Brain microvascular endothelial cell (primary cell): Measurements from ENCODE around the gene GSG1L.
"Not testable (repeated sequence)": the region's sequence is repeated elsewhere in the genome, so short reads cannot be mapped to it uniquely, and the experiment has no call there.

ENCODE experiments used
- DNase-seq: peaks from one replicate; pipeline ENCODE4 v3.0.0-alpha.2; 2020
- H3K27ac ChIP-seq: fragments of 250-450 bp; sonication (Bioruptor Pico); 2 replicates; pipeline ENCODE4 v1.5.1; 2020; ENCODE audit warnings: mild to moderate bottlenecking, moderate library complexity
- H3K27me3 ChIP-seq: fragments of 250-450 bp; sonication (Bioruptor Pico); replicated peaks from 2 replicates; pipeline ENCODE4 v1.5.1; 2020; ENCODE audit warnings: mild to moderate bottlenecking
- H3K36me3 ChIP-seq: fragments of 250-450 bp; sonication (Bioruptor Pico); replicated peaks from 2 replicates; pipeline ENCODE4 v1.5.1; 2020; ENCODE audit warnings: mild to moderate bottlenecking
- H3K4me3 ChIP-seq: 2 replicates; pipeline ENCODE4 v1.5.1; 2011; ENCODE audit warnings: low read depth, mild to moderate bottlenecking, control low read depth, low read length, moderate library complexity
- in situ Hi-C: cut with HindIII; loops from 2 replicates; pipeline ENCODE4 v1.10.0; 2017; ENCODE audit warnings: low sequenced_read_pairs, low pct_ligation_motif_present
- TF ChIP-seq, protein P1 (sequence below): IDR thresholded peaks from 2 replicates; pipeline ENCODE4 v1.5.1; 2011; ENCODE audit warnings: low read depth, mild to moderate bottlenecking, moderate library complexity, low read length, control low read depth, inconsistent platforms; ENCODE audit errors: missing control alignments

The GSG1L gene

GRCh38 chr16:27892879-27893278, 170.6 kb downstream of the GSG1L start:
- no peaks in the 10 kb centered on the region for H3K27me3 ChIP-seq
- no peak for DNase-seq
- in situ Hi-C loops = no loop called here
- H3K36me3 ChIP-seq = no peaks in the 10 kb centered on the region
- H3K27ac ChIP-seq = no peak overlapping the region
- TF ChIP-seq, protein P1, sequence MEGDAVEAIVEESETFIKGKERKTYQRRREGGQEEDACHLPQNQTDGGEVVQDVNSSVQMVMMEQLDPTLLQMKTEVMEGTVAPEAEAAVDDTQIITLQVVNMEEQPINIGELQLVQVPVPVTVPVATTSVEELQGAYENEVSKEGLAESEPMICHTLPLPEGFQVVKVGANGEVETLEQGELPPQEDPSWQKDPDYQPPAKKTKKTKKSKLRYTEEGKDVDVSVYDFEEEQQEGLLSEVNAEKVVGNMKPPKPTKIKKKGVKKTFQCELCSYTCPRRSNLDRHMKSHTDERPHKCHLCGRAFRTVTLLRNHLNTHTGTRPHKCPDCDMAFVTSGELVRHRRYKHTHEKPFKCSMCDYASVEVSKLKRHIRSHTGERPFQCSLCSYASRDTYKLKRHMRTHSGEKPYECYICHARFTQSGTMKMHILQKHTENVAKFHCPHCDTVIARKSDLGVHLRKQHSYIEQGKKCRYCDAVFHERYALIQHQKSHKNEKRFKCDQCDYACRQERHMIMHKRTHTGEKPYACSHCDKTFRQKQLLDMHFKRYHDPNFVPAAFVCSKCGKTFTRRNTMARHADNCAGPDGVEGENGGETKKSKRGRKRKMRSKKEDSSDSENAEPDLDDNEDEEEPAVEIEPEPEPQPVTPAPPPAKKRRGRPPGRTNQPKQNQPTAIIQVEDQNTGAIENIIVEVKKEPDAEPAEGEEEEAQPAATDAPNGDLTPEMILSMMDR = no peak
- no peak overlapping the region for H3K4me3 ChIP-seq

DNA sequence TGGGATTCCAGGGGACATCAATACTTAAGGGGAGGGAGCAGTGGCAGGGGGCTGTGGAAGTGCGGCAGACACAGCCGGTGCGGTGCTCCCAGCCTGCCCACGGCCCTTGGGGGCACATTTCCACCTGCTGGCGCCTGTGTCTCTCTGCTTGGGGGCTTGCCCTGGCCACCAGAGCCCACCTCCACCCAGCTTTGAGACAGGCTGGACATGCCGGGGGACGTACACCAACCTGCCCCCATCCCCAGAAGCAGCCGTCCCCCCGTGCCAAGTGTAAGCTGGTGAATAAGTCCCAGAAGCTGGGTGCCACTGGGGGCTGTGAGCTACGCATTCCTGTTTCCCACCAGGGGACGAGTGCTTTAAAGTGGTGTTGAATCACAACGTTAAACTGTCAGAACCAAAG, 172.6 kb downstream of the GSG1L start:
- in situ Hi-C loops = no loop called here
- no peaks in the 10 kb centered on the region for H3K27me3 ChIP-seq

DNA sequence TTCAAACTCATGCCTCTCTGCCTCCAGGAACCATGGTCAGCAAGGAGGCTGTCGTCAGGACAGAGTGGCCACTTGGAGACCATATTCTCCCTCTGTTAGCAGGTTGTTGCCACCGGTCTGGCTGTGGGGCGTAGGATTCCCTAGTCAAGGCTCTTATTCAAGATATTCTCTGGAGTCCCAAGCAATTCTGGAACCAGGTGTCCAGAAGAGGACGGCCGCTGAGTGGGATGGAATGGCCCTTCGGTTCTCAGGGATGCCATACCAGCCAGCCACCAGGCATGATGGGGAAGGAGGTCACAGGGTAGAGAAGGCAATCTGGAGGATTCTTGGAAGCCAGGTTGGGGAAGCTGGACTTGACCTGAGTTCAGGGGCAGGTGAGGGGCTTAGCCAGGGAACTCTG, 173.5 kb downstream of the GSG1L start:
- Histone ChIP-seq H3K36me3 (no peaks in the 10 kb centered on the region), H3K4me3 (no peak overlapping the region), H3K27me3 (no peaks in the 10 kb centered on the region), H3K27ac (no peak overlapping the region)
- TF ChIP-seq, protein P1 = no peak
- no peak for DNase-seq
- in situ Hi-C loops = no loop called here

More for the DNA sequence above, 172.6 kb downstream of the GSG1L start:
- H3K27ac ChIP-seq = no peak overlapping the region
- no peak for DNase-seq
- H3K36me3 ChIP-seq = no peaks in the 10 kb centered on the region
- H3K4me3 ChIP-seq = no peak overlapping the region
- TF ChIP-seq, protein P1 = no peak

DNA sequence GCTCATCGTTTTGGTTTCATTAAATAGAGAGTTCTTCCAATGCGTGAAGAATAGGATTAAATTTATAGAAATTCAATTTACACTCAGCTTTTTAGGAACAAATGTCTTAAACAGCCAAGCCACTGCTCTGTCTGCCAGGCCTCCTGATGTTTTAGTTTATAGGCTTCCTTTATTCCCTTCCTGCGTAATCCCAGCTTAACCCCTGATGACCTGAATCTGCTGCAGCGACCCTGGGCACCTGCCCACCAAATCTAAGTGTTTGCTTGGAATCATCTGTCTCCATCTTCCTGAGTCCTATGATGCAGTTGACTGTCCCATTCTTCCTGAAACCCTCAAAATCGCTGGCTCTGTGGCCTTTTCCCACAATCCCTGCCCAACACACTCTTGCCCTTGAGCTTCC, 179.9 kb downstream of the GSG1L start:
- DNase-seq = no peak
- TF ChIP-seq, protein P1 = no peak
- Histone ChIP-seq H3K27ac (no peak overlapping the region), H3K27me3 (no peaks in the 10 kb centered on the region), H3K36me3 (no peaks in the 10 kb centered on the region), H3K4me3 (no peak overlapping the region)
- in situ Hi-C loops = no loop called here

DNA sequence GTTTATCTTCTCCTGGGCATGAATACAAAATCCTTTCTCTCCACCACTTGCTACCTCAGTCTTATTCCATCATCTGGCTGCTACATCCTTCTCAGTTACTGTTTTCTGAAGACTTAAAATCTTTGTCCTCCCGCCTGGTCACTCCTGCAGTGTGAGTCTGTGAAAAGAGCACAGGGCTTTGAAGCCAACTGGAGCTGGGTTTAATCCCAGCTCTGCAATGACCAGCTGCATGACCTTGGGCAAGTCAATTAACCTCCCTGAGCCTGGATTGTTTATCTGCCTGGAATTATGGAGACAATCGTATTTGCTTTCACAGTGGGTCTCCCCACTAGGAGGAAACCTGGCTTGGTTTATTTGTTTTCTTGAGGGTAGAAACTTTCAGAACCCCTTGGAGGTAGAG, 183.2 kb downstream of the GSG1L start:
- Histone ChIP-seq H3K4me3 (no peak overlapping the region), H3K27ac (no peak overlapping the region), H3K27me3 (no peaks in the 10 kb centered on the region), H3K36me3 (no peaks in the 10 kb centered on the region)
- in situ Hi-C loops = no loop called here
- DNase-seq = no peak
- TF ChIP-seq, protein P1 = no peak

DNA sequence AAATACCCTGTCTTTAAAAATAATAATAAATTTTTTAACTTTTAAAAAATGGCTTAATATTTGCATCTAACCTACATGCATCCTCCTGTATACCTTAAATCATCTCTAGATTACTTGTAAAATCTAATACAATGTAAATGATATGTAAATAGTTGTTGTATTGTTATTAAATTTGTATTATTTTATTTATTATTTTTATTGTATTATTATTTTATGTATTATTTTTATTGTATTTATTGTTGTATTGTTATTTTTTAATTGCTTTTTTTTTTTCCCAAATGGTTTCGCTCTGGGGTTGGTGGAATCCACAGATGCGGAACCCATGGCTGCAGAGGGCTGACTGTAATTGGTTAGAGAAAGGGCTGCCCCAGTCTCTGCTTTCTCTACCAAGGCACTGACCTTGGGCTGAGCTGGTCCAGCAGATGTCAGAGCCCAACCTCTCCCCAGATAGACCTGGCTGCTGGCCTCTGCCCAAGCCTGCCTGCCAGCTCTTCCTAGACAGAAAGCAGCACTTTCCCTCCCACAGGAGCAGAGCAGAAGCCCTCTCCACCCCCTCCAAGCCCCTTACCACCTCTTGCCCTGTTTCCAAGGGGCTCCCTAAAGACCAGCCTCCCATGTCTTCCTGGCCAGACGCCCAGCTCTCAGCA, 183.8 kb downstream of the GSG1L start:
- Histone ChIP-seq H3K4me3 (no peak overlapping the region), H3K27ac (no peak overlapping the region), H3K27me3 (no peaks in the 10 kb centered on the region), H3K36me3 (no peaks in the 10 kb centered on the region)
- TF ChIP-seq, protein P1 = no peak
- DNase-seq = no peak
- in situ Hi-C loops = no loop called here

DNA sequence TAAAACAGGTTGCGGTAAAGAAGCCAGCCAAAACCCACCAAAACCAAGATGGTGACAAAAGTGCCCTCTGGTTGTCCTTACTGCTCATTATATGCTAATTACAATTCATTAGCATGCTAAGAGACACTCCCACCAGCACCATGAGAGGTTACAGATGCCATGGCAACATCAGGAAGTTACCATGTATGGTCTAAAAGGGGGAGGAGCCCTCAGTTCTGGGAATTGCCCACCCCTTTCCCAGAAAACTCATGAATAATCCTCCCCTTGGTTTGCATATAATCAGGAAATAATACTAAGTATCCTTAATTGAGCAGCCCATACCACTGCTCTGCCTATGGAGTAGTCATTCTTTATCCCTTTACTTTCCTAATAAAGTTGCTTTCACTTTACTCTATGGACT, 190.9 kb downstream of the GSG1L start:
- H3K27me3 ChIP-seq, H3K27ac ChIP-seq, H3K36me3 ChIP-seq, DNase-seq, in situ Hi-C loops, H3K4me3 ChIP-seq: not testable (repeated sequence)
